NCI-H2107 (cell line): ENCODE data around the gene SLC12A7.

Experiments used
- DNase-seq: peaks from one replicate; lab custom pipeline; 2025; lab: John Stamatoyannopoulos, UW

Gene SLC12A7

GRCh38 chr5:1077491-1078020 is 34.3 kb downstream of the SLC12A7 start:
- DNase-seq: no peak

- DNase-seq: no peak
These were observed 34.8 kb downstream of the SLC12A7 start for GRCh38 chr5:1077026-1077425.

GRCh38 chr5:1076406-1076805 is 35.5 kb downstream of the SLC12A7 start:
- no peak for DNase-seq

- no peak for DNase-seq
These were observed 35.9 kb downstream of the SLC12A7 start for GRCh38 chr5:1075931-1076330.

- DNase-seq: no peak
These were observed 36.3 kb downstream of the SLC12A7 start for GRCh38 chr5:1075555-1075881.

GRCh38 chr5:1074816-1075554 is 36.9 kb downstream of the SLC12A7 start:
- DNase-seq: no peak

- no peak for DNase-seq
These were observed 37.6 kb downstream of the SLC12A7 start for GRCh38 chr5:1074226-1074625.

- no peak for DNase-seq
These were observed 38.4 kb downstream of the SLC12A7 start for GRCh38 chr5:1073239-1074102.

GRCh38 chr5:1069720-1070088 is 42.2 kb downstream of the SLC12A7 start:
- no peak for DNase-seq

GRCh38 chr5:1068895-1069719 is 42.8 kb downstream of the SLC12A7 start:
- DNase-seq: no peak

- DNase-seq: no peak
These were observed 43.5 kb downstream of the SLC12A7 start for GRCh38 chr5:1068204-1068894.

GRCh38 chr5:1067141-1068121 is 44.4 kb downstream of the SLC12A7 start:
- DNase-seq: no peak

GRCh38 chr5:1066676-1067075 is 45.2 kb downstream of the SLC12A7 start:
- no peak for DNase-seq

- DNase-seq: no peak
These were observed 45.8 kb downstream of the SLC12A7 start for GRCh38 chr5:1065891-1066650.

- DNase-seq: no peak
These were observed 46.6 kb downstream of the SLC12A7 start for GRCh38 chr5:1065143-1065750.

GRCh38 chr5:1064383-1065142 is 47.3 kb downstream of the SLC12A7 start:
- no peak for DNase-seq

- no peak for DNase-seq
These were observed 48.0 kb downstream of the SLC12A7 start for GRCh38 chr5:1063661-1064382.
